IMR-90 (cell line): ENCODE data around the gene KRT35. TPM values are rescaled to one million over a fixed set of nuclear protein-coding genes. Genes with fewer than 3 reads are reported as not detected.
A peak's percentile ranks its signal among the peaks of the same experiment; 100 is the strongest.

Experiments used
- ATAC-seq: fragments of 200-7000 bp; cut with Tn5 transposase; 2 replicates; pipeline ENCODE4 v1.9.1; 2020; ENCODE audit warnings: low read depth, mild to moderate bottlenecking, moderate library complexity
- BruUV-seq: library from RNA; stranded (reverse); fragments of 400-500 nt; replicated peaks from 2 replicates; lab custom pipeline; 2021; lab: Mats Ljungman, UMichigan
- CTCF ChIA-PET: fragments of 300-600 bp; formaldehyde crosslinking; extraction: SDS; loops from one replicate; lab custom pipeline; 2021; ENCODE audit warnings: antibody characterized with exemption; lab: Yijun Ruan, JAX
- POLR2A ChIA-PET: fragments of 300-600 bp; sonication (Branson Sonifier 250); formaldehyde crosslinking; loops from one replicate; lab custom pipeline; 2022; ENCODE audit warnings: antibody characterized with exemption; ENCODE audit not compliant: unreplicated experiment; lab: Charles Lee
- DNase-seq: peaks from one replicate; pipeline ENCODE4 v3.0.0; 2013
- H2AFZ ChIP-seq: replicated peaks from 2 replicates; pipeline ENCODE3; 2013; ENCODE audit warnings: low read length, mild to moderate bottlenecking; ENCODE audit not compliant: poor library complexity
- H2AK5ac ChIP-seq: 2 replicates; pipeline ENCODE4 v1.6.1; 2013; ENCODE audit warnings: low read depth, low read length, inconsistent platforms
- H2AK9ac ChIP-seq: replicated peaks from 2 replicates; pipeline ENCODE3; 2013; ENCODE audit warnings: mild to moderate bottlenecking, low read depth, low read length, moderate library complexity; ENCODE audit not compliant: poor library complexity
- H2BK120ac ChIP-seq: 2 replicates; pipeline ENCODE4 v1.6.1; 2013; ENCODE audit warnings: low read depth, low read length, inconsistent platforms
- H2BK15ac ChIP-seq: 3 replicates; pipeline ENCODE4 v1.6.1; 2013; ENCODE audit warnings: low read depth, low read length, inconsistent platforms
- H2BK20ac ChIP-seq: 2 replicates; pipeline ENCODE4 v1.6.1; 2013; ENCODE audit warnings: low read depth, mild to moderate bottlenecking, inconsistent platforms, low read length, moderate library complexity
- H2BK5ac ChIP-seq: 2 replicates; pipeline ENCODE4 v1.6.1; 2013; ENCODE audit warnings: mild to moderate bottlenecking, low read depth, low read length, inconsistent platforms; ENCODE audit not compliant: poor library complexity, severe bottlenecking
- H3K14ac ChIP-seq: replicated peaks from 2 replicates; pipeline ENCODE4 v1.6.1; 2013; ENCODE audit warnings: low read depth, low read length, inconsistent platforms
- H3K18ac ChIP-seq: 2 replicates; pipeline ENCODE4 v1.6.1; 2013; ENCODE audit warnings: low read depth, low read length, control low read depth
- H3K23ac ChIP-seq: 2 replicates; pipeline ENCODE4 v1.6.1; 2013; ENCODE audit warnings: low read depth, low read length, inconsistent platforms
- H3K27ac ChIP-seq: 2 replicates; pipeline ENCODE4 v1.5.1; 2013; ENCODE audit warnings: mild to moderate bottlenecking, control low read depth, low read length; ENCODE audit not compliant: insufficient read depth
- H3K27me3 ChIP-seq: 2 replicates; pipeline ENCODE4 v1.6.1; 2013; ENCODE audit warnings: low read length; ENCODE audit not compliant: control insufficient read depth, insufficient read depth
- H3K36me3 ChIP-seq: 2 replicates; pipeline ENCODE4 v1.6.1; 2013; ENCODE audit warnings: low read length, mixed read lengths; ENCODE audit not compliant: control insufficient read depth, insufficient read depth
- H3K4ac ChIP-seq: 2 replicates; pipeline ENCODE4 v1.6.1; 2013; ENCODE audit warnings: low read depth, low read length, inconsistent platforms
- H3K4me1 ChIP-seq: 2 replicates; pipeline ENCODE4 v1.6.1; 2013; ENCODE audit warnings: low read length, mixed read lengths; ENCODE audit not compliant: control insufficient read depth, insufficient read depth
- H3K4me2 ChIP-seq: 2 replicates; pipeline ENCODE4 v1.6.1; 2013; ENCODE audit warnings: low read depth, mild to moderate bottlenecking, control low read depth, low read length, moderate library complexity
- H3K4me3 ChIP-seq: 2 replicates; pipeline ENCODE4 v1.5.1; 2013; ENCODE audit warnings: low read depth, mild to moderate bottlenecking, control low read depth, low read length, moderate library complexity; ENCODE audit not compliant: insufficient read depth
- H3K56ac ChIP-seq: 2 replicates; pipeline ENCODE4 v1.6.1; 2013; ENCODE audit warnings: low read length, inconsistent platforms; ENCODE audit not compliant: insufficient read depth; ENCODE audit errors: extremely low read depth
- H3K79me1 ChIP-seq, 2 experiments: 2 replicates each; pipeline ENCODE4 v1.6.1; 2013; ENCODE audit warnings: low read length in 2 of 2, inconsistent platforms in 1 of 2, low read depth in 1 of 2
- H3K9ac ChIP-seq: 2 replicates; pipeline ENCODE4 v1.6.1; 2013; ENCODE audit warnings: low read depth, low read length, control low read depth
- H3K9me1 ChIP-seq: 2 replicates; pipeline ENCODE4 v1.6.1; 2013; ENCODE audit warnings: low read length, inconsistent platforms; ENCODE audit not compliant: insufficient read depth
- H3K9me3 ChIP-seq: 2 replicates; pipeline ENCODE4 v1.6.1; 2013; ENCODE audit warnings: low read length; ENCODE audit not compliant: control insufficient read depth, insufficient read depth
- H4K20me1 ChIP-seq: 2 replicates; pipeline ENCODE4 v1.6.1; 2013; ENCODE audit warnings: low read length, inconsistent platforms; ENCODE audit not compliant: insufficient read depth
- H4K5ac ChIP-seq: 2 replicates; pipeline ENCODE4 v1.6.1; 2013; ENCODE audit warnings: mild to moderate bottlenecking, low read depth, low read length, control low read depth
- H4K8ac ChIP-seq, 2 experiments: 2 replicates each; pipeline ENCODE4 v1.6.1; 2013; ENCODE audit warnings: low read depth in 2 of 2, low read length in 2 of 2, control low read depth in 1 of 2, inconsistent platforms in 1 of 2
- H4K91ac ChIP-seq: 2 replicates; pipeline ENCODE4 v1.6.1; 2013; ENCODE audit warnings: low read depth, low read length, inconsistent platforms; ENCODE audit not compliant: insufficient read depth
- FOS ChIP-seq: fragments of 150-350 bp; IDR thresholded peaks from 2 replicates; pipeline ENCODE4 v1.6.1; 2016; ENCODE audit warnings: low read depth, low read length
- MXI1 ChIP-seq: IDR thresholded peaks from 2 replicates; pipeline ENCODE4 v1.6.1; 2012; ENCODE audit warnings: low read depth, mild to moderate bottlenecking, low read length, moderate library complexity, borderline replicate concordance
- NFE2L2 ChIP-seq: fragments of 150-350 bp; IDR thresholded peaks from 2 replicates; pipeline ENCODE4 v1.6.1; 2016; ENCODE audit warnings: low read depth, mild to moderate bottlenecking, low read length
- RAD21 ChIP-seq: IDR thresholded peaks from 2 replicates; pipeline ENCODE4 v1.6.1; 2012; ENCODE audit warnings: low read length, improper control_type of control experiment
- WGBS, 2 experiments: methylation state at CpG; one replicate each; pipeline versions ENCODE4 v1.1.5 to v1.1.7; 2013; ENCODE audit warnings: missing lambda C conversion rate in 2 of 2; ENCODE audit not compliant: insufficient read length in 1 of 2; ENCODE audit errors: extremely low coverage in 2 of 2; 5-methylcytosine and 5-hydroxymethylcytosine counted together
- dilution Hi-C: fragments of 300-500 bp; cut with HindIII; formaldehyde crosslinking; loops from one replicate; pipeline ENCODE4 v1.14.3; 2018; ENCODE audit warnings: low sequenced_read_pairs; ENCODE audit not compliant: unreplicated experiment
- in situ Hi-C: fragments of 300-500 bp; cut with MboI; formaldehyde crosslinking; loops from 3 replicates; pipeline ENCODE4 v1.14.3; 2019; ENCODE audit warnings: low sequenced_read_pairs, inconsistent platforms, mixed read lengths
- intact Hi-C: fragments of 100-400 bp; cut with micrococcal nuclease; formaldehyde crosslinking; loops from 2 replicates; pipeline ENCODE4 v1.10.0; 2022
- polyA plus RNA-seq, 3 experiments: library from polyadenylated mRNA; depleted of rRNA; stranded (reverse); fragments of >200 nt; gene quantifications; 2 replicates each; pipeline ENCODE4 v1.2.3, GENCODE V29; 2012; ENCODE audit warnings: low replicate concordance in 1 of 3
- total RNA-seq: library from RNA; depleted of rRNA; stranded (reverse); fragments of >200 nt; gene quantifications from 2 replicates; pipeline ENCODE4 v1.2.3, GENCODE V29; 2012
- TF ChIP-seq, protein P1 (sequence below): conservative IDR thresholded peaks from 2 replicates; pipeline ENCODE4 v1.5.1; 2012; ENCODE audit warnings: mild to moderate bottlenecking, low read depth, low read length, improper control_type of control experiment

Gene KRT35
- total and polyA plus RNA-seq, 2 of the 4 experiments (the other 2 are of a cell fraction): not detected

DNA sequence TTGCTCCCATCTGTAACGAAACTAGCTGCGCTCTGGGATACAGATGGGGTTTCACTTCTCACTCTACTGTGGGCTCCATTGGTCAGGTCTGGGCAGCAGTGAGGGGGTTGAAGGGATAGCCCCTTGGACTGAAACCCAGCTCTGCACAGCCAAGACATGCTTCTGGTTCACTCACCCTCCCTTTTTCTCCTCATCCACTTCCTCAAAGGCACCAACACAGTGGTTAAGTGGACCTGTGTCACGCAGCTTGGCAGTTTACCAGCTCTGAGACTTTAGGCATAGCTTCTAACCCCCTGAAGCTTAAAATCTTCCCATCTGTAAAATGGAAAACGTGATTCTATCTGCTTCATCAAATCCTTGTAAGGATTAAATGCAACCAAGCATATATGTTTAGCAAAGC lies 28.7 kb downstream of the KRT35 start:
- BruUV-seq: no TSS peak
- H4K20me1 ChIP-seq: no peaks in the 10 kb centered on the region
- H3K4me2 ChIP-seq: no peak overlapping the region
- H2BK5ac ChIP-seq: no peak overlapping the region
- no peak overlapping the region for H3K4ac ChIP-seq
- no peak overlapping the region for H3K18ac ChIP-seq
- H2BK15ac ChIP-seq: no peak overlapping the region
- H2BK20ac ChIP-seq: 0 out of 2 replicates have a peak overlapping the region, but pooled peaks have one; percentile 3
- H3K4me1 ChIP-seq: peaks cover 6% of the 10 kb centered on the region
- whole genome bisulfite sequencing, 2 experiments: no CpG with 5 or more reads among the region's 4 CpGs
- no peak overlapping the region for H2BK120ac ChIP-seq
- no peaks in the 10 kb centered on the region for H3K36me3 ChIP-seq
- peaks cover 5% of the 10 kb centered on the region for H3K9me1 ChIP-seq
- H4K5ac ChIP-seq: no peak overlapping the region
- H3K23ac ChIP-seq: no peak overlapping the region
- no peak overlapping the region for H3K4me3 ChIP-seq
- no peak overlapping the region for H3K27ac ChIP-seq
- no peak overlapping the region for H2AK9ac ChIP-seq
- no peak overlapping the region for H3K14ac ChIP-seq
- ChIA-PET CTCF (no interaction called here), POLR2A (no interaction called here)
- H3K56ac ChIP-seq: no peak overlapping the region
- H4K91ac ChIP-seq: no peak overlapping the region
- H2AK5ac ChIP-seq: no peak overlapping the region
- H3K27me3 ChIP-seq: peaks cover 5% of the 10 kb centered on the region
- TF ChIP-seq, protein P1, sequence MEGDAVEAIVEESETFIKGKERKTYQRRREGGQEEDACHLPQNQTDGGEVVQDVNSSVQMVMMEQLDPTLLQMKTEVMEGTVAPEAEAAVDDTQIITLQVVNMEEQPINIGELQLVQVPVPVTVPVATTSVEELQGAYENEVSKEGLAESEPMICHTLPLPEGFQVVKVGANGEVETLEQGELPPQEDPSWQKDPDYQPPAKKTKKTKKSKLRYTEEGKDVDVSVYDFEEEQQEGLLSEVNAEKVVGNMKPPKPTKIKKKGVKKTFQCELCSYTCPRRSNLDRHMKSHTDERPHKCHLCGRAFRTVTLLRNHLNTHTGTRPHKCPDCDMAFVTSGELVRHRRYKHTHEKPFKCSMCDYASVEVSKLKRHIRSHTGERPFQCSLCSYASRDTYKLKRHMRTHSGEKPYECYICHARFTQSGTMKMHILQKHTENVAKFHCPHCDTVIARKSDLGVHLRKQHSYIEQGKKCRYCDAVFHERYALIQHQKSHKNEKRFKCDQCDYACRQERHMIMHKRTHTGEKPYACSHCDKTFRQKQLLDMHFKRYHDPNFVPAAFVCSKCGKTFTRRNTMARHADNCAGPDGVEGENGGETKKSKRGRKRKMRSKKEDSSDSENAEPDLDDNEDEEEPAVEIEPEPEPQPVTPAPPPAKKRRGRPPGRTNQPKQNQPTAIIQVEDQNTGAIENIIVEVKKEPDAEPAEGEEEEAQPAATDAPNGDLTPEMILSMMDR: no peak
- no peak for TF ChIP-seq NFE2L2
- no peak for TF ChIP-seq FOS
- no peak for TF ChIP-seq RAD21
- no peak for TF ChIP-seq MXI1
- intact Hi-C loops (no loop called here), dilution Hi-C loops (no loop called here), in situ Hi-C loops (no loop called here)
- peaks cover 14% of the 10 kb centered on the region for H3K9me3 ChIP-seq
- H3K79me1 ChIP-seq: no peaks in the 10 kb centered on the region
- no peak overlapping the region for H3K9ac ChIP-seq
- no peak overlapping the region for H4K8ac ChIP-seq
- DNase-seq (no peak), ATAC-seq (no peak)
- no peak overlapping the region for H2AFZ ChIP-seq
